GM23248 (cell line): Measurements from ENCODE around the gene INO80B.

Experiments
- EZH2 ChIP-seq: fragments of 200-600 bp; sonication (generic); IDR thresholded peaks from 2 replicates; pipeline ENCODE4 v1.6.1; 2018; ENCODE audit warnings: antibody characterized with exemption, mild to moderate bottlenecking; ENCODE audit not compliant: insufficient read depth, poor library complexity, severe bottlenecking
- EZH2phosphoT487 ChIP-seq: fragments of 200-600 bp; sonication (generic); IDR thresholded peaks from 2 replicates; pipeline ENCODE4 v1.6.1; 2018; ENCODE audit warnings: antibody characterized with exemption, moderate library complexity, mild to moderate bottlenecking, low read depth; ENCODE audit not compliant: insufficient read depth

GRCh38 chr2:74504591-74504990, 49.7 kb downstream of the INO80B start:
- TF ChIP-seq EZH2: no peak
- no peak for TF ChIP-seq EZH2phosphoT487
